GM12875 (cell line): ENCODE results near the gene VAV2.

Source experiments
- H3K4me3 ChIP-seq: one replicate; pipeline ENCODE4 v1.5.1; 2011; ENCODE audit warnings: low read depth, low read length, control low read depth
- CTCF ChIP-seq: IDR thresholded peaks from 2 replicates; pipeline ENCODE4 v1.5.1; 2011; ENCODE audit warnings: low read depth, mild to moderate bottlenecking, control low read depth, inconsistent platforms, low read length, moderate library complexity, borderline replicate concordance; ENCODE audit not compliant: insufficient read depth

The VAV2 gene

GRCh38 chr9:133971121-133971951, 20.8 kb downstream of the VAV2 start:
- TF ChIP-seq CTCF = no peak

GRCh38 chr9:133970581-133971058, 21.5 kb downstream of the VAV2 start:
- TF ChIP-seq CTCF = no peak
- H3K4me3 ChIP-seq = no peak overlapping the region

More at GRCh38 chr9:133971121-133971951, 20.8 kb downstream of the VAV2 start:
- no peak overlapping the region for H3K4me3 ChIP-seq

GRCh38 chr9:133969681-133970580, 22.2 kb downstream of the VAV2 start:
- no peak overlapping the region for H3K4me3 ChIP-seq
- TF ChIP-seq CTCF = no peak

- no peak for TF ChIP-seq CTCF
- no peak overlapping the region for H3K4me3 ChIP-seq
Measured at GRCh38 chr9:133968966-133969617, 23.0 kb downstream of the VAV2 start.

- no peak overlapping the region for H3K4me3 ChIP-seq
- TF ChIP-seq CTCF = no peak
Measured at GRCh38 chr9:133968428-133968827, 23.7 kb downstream of the VAV2 start.

- no peak overlapping the region for H3K4me3 ChIP-seq
- TF ChIP-seq CTCF = no peak
Measured at GRCh38 chr9:133967024-133967741, 24.9 kb downstream of the VAV2 start.
